ENCODE results near the gene CCN5.

Gene CCN5

DNA sequence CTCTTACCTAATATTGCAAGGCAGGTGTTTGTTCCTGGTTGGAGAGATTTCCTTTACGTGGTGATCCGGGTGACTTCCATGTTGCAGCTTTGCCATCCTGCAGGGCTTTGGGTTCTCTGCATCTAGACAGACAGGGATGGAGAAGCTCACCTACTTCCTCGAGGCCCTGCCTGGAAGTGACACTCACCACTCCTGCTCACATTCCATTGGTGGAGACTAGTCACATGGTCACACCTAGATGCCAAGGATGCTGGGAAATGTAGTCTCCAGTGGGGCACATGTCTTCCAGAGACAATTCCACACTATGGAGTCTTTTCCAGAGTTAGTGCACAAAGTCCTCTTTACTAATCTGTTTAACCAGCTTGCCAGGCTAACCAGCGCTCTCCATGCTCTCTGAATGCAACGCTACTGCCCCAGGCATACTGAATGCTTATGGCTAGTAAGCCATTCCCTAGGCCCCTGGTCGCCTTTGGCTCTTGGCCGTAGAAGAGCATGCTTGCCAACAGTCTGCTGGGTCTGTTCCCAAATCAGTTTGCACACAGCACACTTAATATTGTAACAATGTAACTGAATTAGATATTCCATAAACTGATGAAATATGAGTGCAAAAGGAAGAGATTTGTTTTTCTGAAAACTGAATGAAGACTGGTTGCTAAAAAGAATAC lies 23.8 kb downstream of the CCN5 start:
- ChIA-PET CTCF (interaction anchor here (1.0 to 3.6 kb wide), 3 partner anchors 8 to 128 kb away, joined by 3 to 21 read pairs (median 12); no protein-coding TSS in a partner anchor), POLR2A (no interaction called here)
- no peaks in the 10 kb centered on the region for H3K4me1 ChIP-seq (ENCODE audit: control insufficient read depth, insufficient read depth, low read length)
- H3K4me3 ChIP-seq (ENCODE audit: low read depth, low read length) = no peak overlapping the region
- H3K36me3 ChIP-seq (ENCODE audit: control insufficient read depth in 2 of 2, insufficient read depth in 1 of 2, low read length in 2 of 2) = no peaks in the 10 kb centered on the region
- no peaks in the 10 kb centered on the region for H3K9me3 ChIP-seq (ENCODE audit: control insufficient read depth, insufficient read depth, low read depth, low read length)
- H3K27ac ChIP-seq (ENCODE audit: extremely low read depth, low read depth, low read length) = no peak overlapping the region
- TF ChIP-seq HOXA7 (CRISPR knock-in tag; IDR thresholded peaks at IDR 0.05; ENCODE audit: borderline replicate concordance) = no peak
- no peak for TF ChIP-seq GLI2 (tag by site-specific recombination; IDR thresholded peaks at IDR 0.05; ENCODE audit: borderline replicate concordance, low read depth)
- no peak for TF ChIP-seq ZNF707 (tag by site-specific recombination; IDR thresholded peaks at IDR 0.05)
- TF ChIP-seq, protein P1, sequence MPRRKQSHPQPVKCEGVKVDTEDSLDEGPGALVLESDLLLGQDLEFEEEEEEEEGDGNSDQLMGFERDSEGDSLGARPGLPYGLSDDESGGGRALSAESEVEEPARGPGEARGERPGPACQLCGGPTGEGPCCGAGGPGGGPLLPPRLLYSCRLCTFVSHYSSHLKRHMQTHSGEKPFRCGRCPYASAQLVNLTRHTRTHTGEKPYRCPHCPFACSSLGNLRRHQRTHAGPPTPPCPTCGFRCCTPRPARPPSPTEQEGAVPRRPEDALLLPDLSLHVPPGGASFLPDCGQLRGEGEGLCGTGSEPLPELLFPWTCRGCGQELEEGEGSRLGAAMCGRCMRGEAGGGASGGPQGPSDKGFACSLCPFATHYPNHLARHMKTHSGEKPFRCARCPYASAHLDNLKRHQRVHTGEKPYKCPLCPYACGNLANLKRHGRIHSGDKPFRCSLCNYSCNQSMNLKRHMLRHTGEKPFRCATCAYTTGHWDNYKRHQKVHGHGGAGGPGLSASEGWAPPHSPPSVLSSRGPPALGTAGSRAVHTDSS (tag by site-specific recombination; IDR thresholded peaks at IDR 0.05) = no peak
- TF ChIP-seq SP2 (tag by site-specific recombination; IDR thresholded peaks at IDR 0.05) = 0 out of 2 replicates have a peak, but pooled peaks have one; percentile 16
- no peak for TF ChIP-seq ZNF776 (tag by site-specific recombination; IDR thresholded peaks at IDR 0.05; ENCODE audit: borderline replicate concordance)
- no peak for TF ChIP-seq ZNF670 (tag by site-specific recombination; IDR thresholded peaks at IDR 0.05; ENCODE audit: low read depth)
- no peak for TF ChIP-seq KLF10 (tag by site-specific recombination; IDR thresholded peaks at IDR 0.05)
- no peak for TF ChIP-seq ZNF174 (tag by site-specific recombination; IDR thresholded peaks at IDR 0.05)
- TF ChIP-seq, protein P2, sequence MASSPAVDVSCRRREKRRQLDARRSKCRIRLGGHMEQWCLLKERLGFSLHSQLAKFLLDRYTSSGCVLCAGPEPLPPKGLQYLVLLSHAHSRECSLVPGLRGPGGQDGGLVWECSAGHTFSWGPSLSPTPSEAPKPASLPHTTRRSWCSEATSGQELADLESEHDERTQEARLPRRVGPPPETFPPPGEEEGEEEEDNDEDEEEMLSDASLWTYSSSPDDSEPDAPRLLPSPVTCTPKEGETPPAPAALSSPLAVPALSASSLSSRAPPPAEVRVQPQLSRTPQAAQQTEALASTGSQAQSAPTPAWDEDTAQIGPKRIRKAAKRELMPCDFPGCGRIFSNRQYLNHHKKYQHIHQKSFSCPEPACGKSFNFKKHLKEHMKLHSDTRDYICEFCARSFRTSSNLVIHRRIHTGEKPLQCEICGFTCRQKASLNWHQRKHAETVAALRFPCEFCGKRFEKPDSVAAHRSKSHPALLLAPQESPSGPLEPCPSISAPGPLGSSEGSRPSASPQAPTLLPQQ (tag by site-specific recombination; IDR thresholded peaks at IDR 0.05) = no peak
- TF ChIP-seq ZNF335 (tag by site-specific recombination; conservative IDR thresholded peaks at IDR 0.05) = peak; percentile 52
- TF ChIP-seq ZNF202 (tag by site-specific recombination; IDR thresholded peaks at IDR 0.05; ENCODE audit: borderline replicate concordance) = no peak
- no peak for TF ChIP-seq ZBTB8A (tag by site-specific recombination; IDR thresholded peaks at IDR 0.05)
- 0 out of 2 replicates have a peak, but pooled peaks have one; percentile 21 for TF ChIP-seq SP3 (tag by site-specific recombination; IDR thresholded peaks at IDR 0.05)
- TF ChIP-seq ZNF585B (tag by site-specific recombination; IDR thresholded peaks at IDR 0.05) = no peak
- no peak for TF ChIP-seq ZBTB6 (tag by site-specific recombination; IDR thresholded peaks at IDR 0.05)
- peak; percentile 91 for TF ChIP-seq ZBTB17 (tag by site-specific recombination; IDR thresholded peaks at IDR 0.05)
- TF ChIP-seq FEZF1 (tag by site-specific recombination; IDR thresholded peaks at IDR 0.05) = peak; percentile 96
- TF ChIP-seq ZXDB (tag by site-specific recombination; IDR thresholded peaks at IDR 0.05) = no peak
- TF ChIP-seq ZNF311 (tag by site-specific recombination; IDR thresholded peaks at IDR 0.05; ENCODE audit: borderline replicate concordance) = no peak
- TF ChIP-seq ZNF19 (tag by site-specific recombination; IDR thresholded peaks at IDR 0.05; ENCODE audit: low read depth) = no peak
- TF ChIP-seq, protein P3, sequence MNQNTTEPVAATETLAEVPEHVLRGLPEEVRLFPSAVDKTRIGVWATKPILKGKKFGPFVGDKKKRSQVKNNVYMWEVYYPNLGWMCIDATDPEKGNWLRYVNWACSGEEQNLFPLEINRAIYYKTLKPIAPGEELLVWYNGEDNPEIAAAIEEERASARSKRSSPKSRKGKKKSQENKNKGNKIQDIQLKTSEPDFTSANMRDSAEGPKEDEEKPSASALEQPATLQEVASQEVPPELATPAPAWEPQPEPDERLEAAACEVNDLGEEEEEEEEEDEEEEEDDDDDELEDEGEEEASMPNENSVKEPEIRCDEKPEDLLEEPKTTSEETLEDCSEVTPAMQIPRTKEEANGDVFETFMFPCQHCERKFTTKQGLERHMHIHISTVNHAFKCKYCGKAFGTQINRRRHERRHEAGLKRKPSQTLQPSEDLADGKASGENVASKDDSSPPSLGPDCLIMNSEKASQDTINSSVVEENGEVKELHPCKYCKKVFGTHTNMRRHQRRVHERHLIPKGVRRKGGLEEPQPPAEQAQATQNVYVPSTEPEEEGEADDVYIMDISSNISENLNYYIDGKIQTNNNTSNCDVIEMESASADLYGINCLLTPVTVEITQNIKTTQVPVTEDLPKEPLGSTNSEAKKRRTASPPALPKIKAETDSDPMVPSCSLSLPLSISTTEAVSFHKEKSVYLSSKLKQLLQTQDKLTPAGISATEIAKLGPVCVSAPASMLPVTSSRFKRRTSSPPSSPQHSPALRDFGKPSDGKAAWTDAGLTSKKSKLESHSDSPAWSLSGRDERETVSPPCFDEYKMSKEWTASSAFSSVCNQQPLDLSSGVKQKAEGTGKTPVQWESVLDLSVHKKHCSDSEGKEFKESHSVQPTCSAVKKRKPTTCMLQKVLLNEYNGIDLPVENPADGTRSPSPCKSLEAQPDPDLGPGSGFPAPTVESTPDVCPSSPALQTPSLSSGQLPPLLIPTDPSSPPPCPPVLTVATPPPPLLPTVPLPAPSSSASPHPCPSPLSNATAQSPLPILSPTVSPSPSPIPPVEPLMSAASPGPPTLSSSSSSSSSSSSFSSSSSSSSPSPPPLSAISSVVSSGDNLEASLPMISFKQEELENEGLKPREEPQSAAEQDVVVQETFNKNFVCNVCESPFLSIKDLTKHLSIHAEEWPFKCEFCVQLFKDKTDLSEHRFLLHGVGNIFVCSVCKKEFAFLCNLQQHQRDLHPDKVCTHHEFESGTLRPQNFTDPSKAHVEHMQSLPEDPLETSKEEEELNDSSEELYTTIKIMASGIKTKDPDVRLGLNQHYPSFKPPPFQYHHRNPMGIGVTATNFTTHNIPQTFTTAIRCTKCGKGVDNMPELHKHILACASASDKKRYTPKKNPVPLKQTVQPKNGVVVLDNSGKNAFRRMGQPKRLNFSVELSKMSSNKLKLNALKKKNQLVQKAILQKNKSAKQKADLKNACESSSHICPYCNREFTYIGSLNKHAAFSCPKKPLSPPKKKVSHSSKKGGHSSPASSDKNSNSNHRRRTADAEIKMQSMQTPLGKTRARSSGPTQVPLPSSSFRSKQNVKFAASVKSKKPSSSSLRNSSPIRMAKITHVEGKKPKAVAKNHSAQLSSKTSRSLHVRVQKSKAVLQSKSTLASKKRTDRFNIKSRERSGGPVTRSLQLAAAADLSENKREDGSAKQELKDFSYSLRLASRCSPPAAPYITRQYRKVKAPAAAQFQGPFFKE (tag by site-specific recombination; IDR thresholded peaks at IDR 0.05; ENCODE audit: borderline replicate concordance) = no peak
- TF ChIP-seq ZNF76 (tag by site-specific recombination; IDR thresholded peaks at IDR 0.05; ENCODE audit: borderline replicate concordance, low read depth) = peak; percentile 78; the same call in 1 of the 2 replicates
- TF ChIP-seq, protein P4, sequence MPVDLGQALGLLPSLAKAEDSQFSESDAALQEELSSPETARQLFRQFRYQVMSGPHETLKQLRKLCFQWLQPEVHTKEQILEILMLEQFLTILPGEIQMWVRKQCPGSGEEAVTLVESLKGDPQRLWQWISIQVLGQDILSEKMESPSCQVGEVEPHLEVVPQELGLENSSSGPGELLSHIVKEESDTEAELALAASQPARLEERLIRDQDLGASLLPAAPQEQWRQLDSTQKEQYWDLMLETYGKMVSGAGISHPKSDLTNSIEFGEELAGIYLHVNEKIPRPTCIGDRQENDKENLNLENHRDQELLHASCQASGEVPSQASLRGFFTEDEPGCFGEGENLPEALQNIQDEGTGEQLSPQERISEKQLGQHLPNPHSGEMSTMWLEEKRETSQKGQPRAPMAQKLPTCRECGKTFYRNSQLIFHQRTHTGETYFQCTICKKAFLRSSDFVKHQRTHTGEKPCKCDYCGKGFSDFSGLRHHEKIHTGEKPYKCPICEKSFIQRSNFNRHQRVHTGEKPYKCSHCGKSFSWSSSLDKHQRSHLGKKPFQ (tag by site-specific recombination; IDR thresholded peaks at IDR 0.05) = no peak
- no peak for TF ChIP-seq ZNF521 (tag by site-specific recombination; IDR thresholded peaks at IDR 0.05)
- TF ChIP-seq ZNF302 (tag by site-specific recombination; IDR thresholded peaks at IDR 0.05; ENCODE audit: low read depth) = no peak
- TF ChIP-seq ZNF423 (tag by site-specific recombination; IDR thresholded peaks at IDR 0.05) = no peak
